WTC11 (cell line): ENCODE measurements around the gene HPS1. TPM values are rescaled to one million over a fixed set of nuclear protein-coding genes. Genes with fewer than 3 reads are reported as not detected.

Experiments
- ATAC-seq: fragments of 200-7000 bp; cut with Tn5 transposase; 2 replicates; pipeline ENCODE4 v1.10.0; 2021; ENCODE audit warnings: mild to moderate bottlenecking, moderate library complexity
- CTCF ChIA-PET: fragments of 300-600 bp; sonication (Branson Sonifier 250); formaldehyde crosslinking; loops from one replicate; lab custom pipeline; 2021; ENCODE audit warnings: antibody characterized with exemption; lab: Charles Lee
- POLR2A ChIA-PET: fragments of 350-600 bp; sonication (Branson Sonifier 250); formaldehyde crosslinking; loops from one replicate; lab custom pipeline; 2021; ENCODE audit warnings: antibody characterized with exemption; lab: Charles Lee
- DNase-seq: peaks from one replicate; pipeline ENCODE4 v3.0.0; 2021; ENCODE audit warnings: low spot score
- H3K27ac Mint-ChIP-seq: 2 replicates; pipeline ENCODE4 v1.8.0; 2021; ENCODE audit warnings: mixed read lengths
- H3K27me3 Mint-ChIP-seq: 2 replicates; pipeline ENCODE4 v1.8.0; 2021; ENCODE audit warnings: low read depth, mild to moderate bottlenecking, moderate library complexity, mixed read lengths
- H3K36me3 Mint-ChIP-seq: 2 replicates; pipeline ENCODE4 v1.8.0; 2021; ENCODE audit warnings: mixed read lengths
- H3K4me1 Mint-ChIP-seq: 2 replicates; pipeline ENCODE4 v1.8.0; 2022; ENCODE audit warnings: mixed read lengths
- H3K4me3 Mint-ChIP-seq: 2 replicates; pipeline ENCODE4 v1.8.0; 2021; ENCODE audit warnings: mild to moderate bottlenecking, moderate library complexity, mixed read lengths
- H3K9me3 Mint-ChIP-seq: 2 replicates; pipeline ENCODE4 v1.8.0; 2021; ENCODE audit warnings: mixed read lengths
- FOXJ3 ChIP-seq: sonication (generic); formaldehyde crosslinking; IDR thresholded peaks from 2 replicates; pipeline ENCODE4 v1.9.0; 2021; ENCODE audit warnings: missing genetic modification reagents, mild to moderate bottlenecking, borderline replicate concordance
- NFYB ChIP-seq: sonication (generic); formaldehyde crosslinking; conservative IDR thresholded peaks from 2 replicates; pipeline ENCODE4 v1.8.0; 2022; ENCODE audit warnings: low read depth, missing genetic modification reagents
- NR2C2 ChIP-seq: sonication (generic); formaldehyde crosslinking; IDR thresholded peaks from 2 replicates; pipeline ENCODE4 v1.8.0; 2022; ENCODE audit warnings: mild to moderate bottlenecking, missing genetic modification reagents
- RORB ChIP-seq: fragments of 250-450 bp; sonication (Bioruptor Pico); IDR thresholded peaks from 2 replicates; pipeline ENCODE4 v1.9.0; 2021; ENCODE audit warnings: mild to moderate bottlenecking
- ZBTB21 ChIP-seq: sonication (generic); formaldehyde crosslinking; IDR thresholded peaks from 2 replicates; pipeline ENCODE4 v1.8.1; 2023; ENCODE audit warnings: mild to moderate bottlenecking, missing genetic modification reagents, borderline replicate concordance
- total RNA-seq: library from RNA; stranded (reverse); gene quantifications from 3 replicates; pipeline ENCODE4 v1.2.3, GENCODE V29; 2021
- TF ChIP-seq, protein P1 (sequence below): sonication (generic); formaldehyde crosslinking; IDR thresholded peaks from 2 replicates; pipeline ENCODE4 v1.8.1; 2023; ENCODE audit warnings: mild to moderate bottlenecking, moderate library complexity, missing genetic modification reagents
- TF ChIP-seq, protein P2 (sequence below): sonication (generic); formaldehyde crosslinking; IDR thresholded peaks from 2 replicates; pipeline ENCODE4 v1.8.0; 2023; ENCODE audit warnings: missing genetic modification reagents, mild to moderate bottlenecking, borderline replicate concordance
- TF ChIP-seq, protein P3 (sequence below): sonication (generic); formaldehyde crosslinking; conservative IDR thresholded peaks from 2 replicates; pipeline ENCODE4 v1.8.1; 2022; ENCODE audit warnings: mild to moderate bottlenecking, missing genetic modification reagents
- TF ChIP-seq, protein P4 (sequence below): fragments of 250-450 bp; sonication (Bioruptor Pico); IDR thresholded peaks from 2 replicates; pipeline ENCODE4 v1.9.0; 2021; ENCODE audit warnings: mild to moderate bottlenecking, borderline replicate concordance
- TF ChIP-seq, protein P5 (sequence below): fragments of 250-450 bp; sonication (Bioruptor Pico); IDR thresholded peaks from 2 replicates; pipeline ENCODE4 v1.9.0; 2021; ENCODE audit warnings: moderate library complexity, mild to moderate bottlenecking, inconsistent platforms, borderline replicate concordance
- TF ChIP-seq, protein P6 (sequence below): sonication (generic); formaldehyde crosslinking; conservative IDR thresholded peaks from 2 replicates; pipeline ENCODE4 v1.8.1; 2023; ENCODE audit warnings: mild to moderate bottlenecking, low read depth, missing genetic modification reagents, moderate library complexity
- TF ChIP-seq, protein P7 (sequence below): sonication (generic); formaldehyde crosslinking; IDR thresholded peaks from 2 replicates; pipeline ENCODE4 v1.8.0; 2022; ENCODE audit warnings: missing genetic modification reagents
- TF ChIP-seq, protein P8 (sequence below): fragments of 250-450 bp; sonication (Bioruptor Pico); IDR thresholded peaks from 2 replicates; pipeline ENCODE4 v1.9.0; 2021; ENCODE audit warnings: mild to moderate bottlenecking
- TF ChIP-seq, protein P9 (sequence below): sonication (generic); formaldehyde crosslinking; IDR thresholded peaks from 2 replicates; pipeline ENCODE4 v1.8.0; 2022; ENCODE audit warnings: mild to moderate bottlenecking, missing genetic modification reagents

Gene HPS1
- total RNA-seq, 1 experiment from 2014 or later: 49.3 TPM

DNA sequence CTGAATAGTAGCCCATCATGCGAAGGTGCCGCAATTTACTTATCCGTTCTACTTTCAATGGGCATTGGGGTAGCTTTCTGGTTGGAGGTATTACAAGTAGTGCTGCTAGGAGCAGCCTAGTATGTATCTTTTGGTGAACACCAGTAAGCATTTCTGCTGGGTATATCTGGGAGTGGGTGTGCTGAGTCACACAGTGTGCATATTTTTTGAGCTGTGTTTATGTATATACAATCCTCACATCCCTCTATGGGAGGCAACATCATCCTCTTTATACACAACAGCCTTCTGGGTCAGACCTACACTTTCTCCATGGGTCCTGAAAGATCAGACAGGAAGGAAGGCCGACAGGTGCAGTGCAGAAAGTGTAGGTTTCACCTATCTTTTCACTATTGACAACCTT, 68.0 kb downstream of the HPS1 start:
- ChIA-PET CTCF (no interaction called here), POLR2A (no interaction called here)
- peaks cover 12% of the 10 kb centered on the region for H3K36me3 Mint-ChIP-seq
- ATAC-seq (no peak), DNase-seq (no peak)
- no peak overlapping the region for H3K4me3 Mint-ChIP-seq
- peaks cover 20% of the 10 kb centered on the region for H3K9me3 Mint-ChIP-seq
- H3K27me3 Mint-ChIP-seq: no peaks in the 10 kb centered on the region
- TF ChIP-seq, protein P1, sequence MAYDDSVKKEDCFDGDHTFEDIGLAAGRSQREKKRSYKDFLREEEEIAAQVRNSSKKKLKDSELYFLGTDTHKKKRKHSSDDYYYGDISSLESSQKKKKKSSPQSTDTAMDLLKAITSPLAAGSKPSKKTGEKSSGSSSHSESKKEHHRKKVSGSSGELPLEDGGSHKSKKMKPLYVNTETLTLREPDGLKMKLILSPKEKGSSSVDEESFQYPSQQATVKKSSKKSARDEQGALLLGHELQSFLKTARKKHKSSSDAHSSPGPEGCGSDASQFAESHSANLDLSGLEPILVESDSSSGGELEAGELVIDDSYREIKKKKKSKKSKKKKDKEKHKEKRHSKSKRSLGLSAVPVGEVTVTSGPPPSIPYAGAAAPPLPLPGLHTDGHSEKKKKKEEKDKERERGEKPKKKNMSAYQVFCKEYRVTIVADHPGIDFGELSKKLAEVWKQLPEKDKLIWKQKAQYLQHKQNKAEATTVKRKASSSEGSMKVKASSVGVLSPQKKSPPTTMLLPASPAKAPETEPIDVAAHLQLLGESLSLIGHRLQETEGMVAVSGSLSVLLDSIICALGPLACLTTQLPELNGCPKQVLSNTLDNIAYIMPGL (CRISPR knock-in tag): no peak
- TF ChIP-seq, protein P2, sequence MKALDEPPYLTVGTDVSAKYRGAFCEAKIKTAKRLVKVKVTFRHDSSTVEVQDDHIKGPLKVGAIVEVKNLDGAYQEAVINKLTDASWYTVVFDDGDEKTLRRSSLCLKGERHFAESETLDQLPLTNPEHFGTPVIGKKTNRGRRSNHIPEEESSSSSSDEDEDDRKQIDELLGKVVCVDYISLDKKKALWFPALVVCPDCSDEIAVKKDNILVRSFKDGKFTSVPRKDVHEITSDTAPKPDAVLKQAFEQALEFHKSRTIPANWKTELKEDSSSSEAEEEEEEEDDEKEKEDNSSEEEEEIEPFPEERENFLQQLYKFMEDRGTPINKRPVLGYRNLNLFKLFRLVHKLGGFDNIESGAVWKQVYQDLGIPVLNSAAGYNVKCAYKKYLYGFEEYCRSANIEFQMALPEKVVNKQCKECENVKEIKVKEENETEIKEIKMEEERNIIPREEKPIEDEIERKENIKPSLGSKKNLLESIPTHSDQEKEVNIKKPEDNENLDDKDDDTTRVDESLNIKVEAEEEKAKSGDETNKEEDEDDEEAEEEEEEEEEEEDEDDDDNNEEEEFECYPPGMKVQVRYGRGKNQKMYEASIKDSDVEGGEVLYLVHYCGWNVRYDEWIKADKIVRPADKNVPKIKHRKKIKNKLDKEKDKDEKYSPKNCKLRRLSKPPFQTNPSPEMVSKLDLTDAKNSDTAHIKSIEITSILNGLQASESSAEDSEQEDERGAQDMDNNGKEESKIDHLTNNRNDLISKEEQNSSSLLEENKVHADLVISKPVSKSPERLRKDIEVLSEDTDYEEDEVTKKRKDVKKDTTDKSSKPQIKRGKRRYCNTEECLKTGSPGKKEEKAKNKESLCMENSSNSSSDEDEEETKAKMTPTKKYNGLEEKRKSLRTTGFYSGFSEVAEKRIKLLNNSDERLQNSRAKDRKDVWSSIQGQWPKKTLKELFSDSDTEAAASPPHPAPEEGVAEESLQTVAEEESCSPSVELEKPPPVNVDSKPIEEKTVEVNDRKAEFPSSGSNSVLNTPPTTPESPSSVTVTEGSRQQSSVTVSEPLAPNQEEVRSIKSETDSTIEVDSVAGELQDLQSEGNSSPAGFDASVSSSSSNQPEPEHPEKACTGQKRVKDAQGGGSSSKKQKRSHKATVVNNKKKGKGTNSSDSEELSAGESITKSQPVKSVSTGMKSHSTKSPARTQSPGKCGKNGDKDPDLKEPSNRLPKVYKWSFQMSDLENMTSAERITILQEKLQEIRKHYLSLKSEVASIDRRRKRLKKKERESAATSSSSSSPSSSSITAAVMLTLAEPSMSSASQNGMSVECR (CRISPR knock-in tag): no peak
- no peak for TF ChIP-seq NFYB
- no peak for TF ChIP-seq RORB
- TF ChIP-seq ZBTB21 (CRISPR knock-in tag): no peak
- TF ChIP-seq NR2C2 (CRISPR knock-in tag): no peak
- TF ChIP-seq, protein P3, sequence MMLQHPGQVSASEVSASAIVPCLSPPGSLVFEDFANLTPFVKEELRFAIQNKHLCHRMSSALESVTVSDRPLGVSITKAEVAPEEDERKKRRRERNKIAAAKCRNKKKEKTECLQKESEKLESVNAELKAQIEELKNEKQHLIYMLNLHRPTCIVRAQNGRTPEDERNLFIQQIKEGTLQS (CRISPR knock-in tag): no peak
- TF ChIP-seq, protein P4, sequence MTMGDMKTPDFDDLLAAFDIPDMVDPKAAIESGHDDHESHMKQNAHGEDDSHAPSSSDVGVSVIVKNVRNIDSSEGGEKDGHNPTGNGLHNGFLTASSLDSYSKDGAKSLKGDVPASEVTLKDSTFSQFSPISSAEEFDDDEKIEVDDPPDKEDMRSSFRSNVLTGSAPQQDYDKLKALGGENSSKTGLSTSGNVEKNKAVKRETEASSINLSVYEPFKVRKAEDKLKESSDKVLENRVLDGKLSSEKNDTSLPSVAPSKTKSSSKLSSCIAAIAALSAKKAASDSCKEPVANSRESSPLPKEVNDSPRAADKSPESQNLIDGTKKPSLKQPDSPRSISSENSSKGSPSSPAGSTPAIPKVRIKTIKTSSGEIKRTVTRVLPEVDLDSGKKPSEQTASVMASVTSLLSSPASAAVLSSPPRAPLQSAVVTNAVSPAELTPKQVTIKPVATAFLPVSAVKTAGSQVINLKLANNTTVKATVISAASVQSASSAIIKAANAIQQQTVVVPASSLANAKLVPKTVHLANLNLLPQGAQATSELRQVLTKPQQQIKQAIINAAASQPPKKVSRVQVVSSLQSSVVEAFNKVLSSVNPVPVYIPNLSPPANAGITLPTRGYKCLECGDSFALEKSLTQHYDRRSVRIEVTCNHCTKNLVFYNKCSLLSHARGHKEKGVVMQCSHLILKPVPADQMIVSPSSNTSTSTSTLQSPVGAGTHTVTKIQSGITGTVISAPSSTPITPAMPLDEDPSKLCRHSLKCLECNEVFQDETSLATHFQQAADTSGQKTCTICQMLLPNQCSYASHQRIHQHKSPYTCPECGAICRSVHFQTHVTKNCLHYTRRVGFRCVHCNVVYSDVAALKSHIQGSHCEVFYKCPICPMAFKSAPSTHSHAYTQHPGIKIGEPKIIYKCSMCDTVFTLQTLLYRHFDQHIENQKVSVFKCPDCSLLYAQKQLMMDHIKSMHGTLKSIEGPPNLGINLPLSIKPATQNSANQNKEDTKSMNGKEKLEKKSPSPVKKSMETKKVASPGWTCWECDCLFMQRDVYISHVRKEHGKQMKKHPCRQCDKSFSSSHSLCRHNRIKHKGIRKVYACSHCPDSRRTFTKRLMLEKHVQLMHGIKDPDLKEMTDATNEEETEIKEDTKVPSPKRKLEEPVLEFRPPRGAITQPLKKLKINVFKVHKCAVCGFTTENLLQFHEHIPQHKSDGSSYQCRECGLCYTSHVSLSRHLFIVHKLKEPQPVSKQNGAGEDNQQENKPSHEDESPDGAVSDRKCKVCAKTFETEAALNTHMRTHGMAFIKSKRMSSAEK (CRISPR knock-in tag): no peak
- no peak for TF ChIP-seq FOXJ3 (CRISPR knock-in tag)
- TF ChIP-seq, protein P5, sequence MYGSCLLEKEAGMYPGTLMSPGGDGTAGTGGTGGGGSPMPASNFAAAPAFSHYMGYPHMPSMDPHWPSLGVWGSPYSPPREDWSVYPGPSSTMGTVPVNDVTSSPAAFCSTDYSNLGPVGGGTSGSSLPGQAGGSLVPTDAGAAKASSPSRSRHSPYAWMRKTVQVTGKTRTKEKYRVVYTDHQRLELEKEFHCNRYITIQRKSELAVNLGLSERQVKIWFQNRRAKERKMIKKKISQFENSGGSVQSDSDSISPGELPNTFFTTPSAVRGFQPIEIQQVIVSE (CRISPR knock-in tag): no peak
- TF ChIP-seq, protein P6, sequence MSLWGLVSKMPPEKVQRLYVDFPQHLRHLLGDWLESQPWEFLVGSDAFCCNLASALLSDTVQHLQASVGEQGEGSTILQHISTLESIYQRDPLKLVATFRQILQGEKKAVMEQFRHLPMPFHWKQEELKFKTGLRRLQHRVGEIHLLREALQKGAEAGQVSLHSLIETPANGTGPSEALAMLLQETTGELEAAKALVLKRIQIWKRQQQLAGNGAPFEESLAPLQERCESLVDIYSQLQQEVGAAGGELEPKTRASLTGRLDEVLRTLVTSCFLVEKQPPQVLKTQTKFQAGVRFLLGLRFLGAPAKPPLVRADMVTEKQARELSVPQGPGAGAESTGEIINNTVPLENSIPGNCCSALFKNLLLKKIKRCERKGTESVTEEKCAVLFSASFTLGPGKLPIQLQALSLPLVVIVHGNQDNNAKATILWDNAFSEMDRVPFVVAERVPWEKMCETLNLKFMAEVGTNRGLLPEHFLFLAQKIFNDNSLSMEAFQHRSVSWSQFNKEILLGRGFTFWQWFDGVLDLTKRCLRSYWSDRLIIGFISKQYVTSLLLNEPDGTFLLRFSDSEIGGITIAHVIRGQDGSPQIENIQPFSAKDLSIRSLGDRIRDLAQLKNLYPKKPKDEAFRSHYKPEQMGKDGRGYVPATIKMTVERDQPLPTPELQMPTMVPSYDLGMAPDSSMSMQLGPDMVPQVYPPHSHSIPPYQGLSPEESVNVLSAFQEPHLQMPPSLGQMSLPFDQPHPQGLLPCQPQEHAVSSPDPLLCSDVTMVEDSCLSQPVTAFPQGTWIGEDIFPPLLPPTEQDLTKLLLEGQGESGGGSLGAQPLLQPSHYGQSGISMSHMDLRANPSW: no peak
- TF ChIP-seq, protein P7, sequence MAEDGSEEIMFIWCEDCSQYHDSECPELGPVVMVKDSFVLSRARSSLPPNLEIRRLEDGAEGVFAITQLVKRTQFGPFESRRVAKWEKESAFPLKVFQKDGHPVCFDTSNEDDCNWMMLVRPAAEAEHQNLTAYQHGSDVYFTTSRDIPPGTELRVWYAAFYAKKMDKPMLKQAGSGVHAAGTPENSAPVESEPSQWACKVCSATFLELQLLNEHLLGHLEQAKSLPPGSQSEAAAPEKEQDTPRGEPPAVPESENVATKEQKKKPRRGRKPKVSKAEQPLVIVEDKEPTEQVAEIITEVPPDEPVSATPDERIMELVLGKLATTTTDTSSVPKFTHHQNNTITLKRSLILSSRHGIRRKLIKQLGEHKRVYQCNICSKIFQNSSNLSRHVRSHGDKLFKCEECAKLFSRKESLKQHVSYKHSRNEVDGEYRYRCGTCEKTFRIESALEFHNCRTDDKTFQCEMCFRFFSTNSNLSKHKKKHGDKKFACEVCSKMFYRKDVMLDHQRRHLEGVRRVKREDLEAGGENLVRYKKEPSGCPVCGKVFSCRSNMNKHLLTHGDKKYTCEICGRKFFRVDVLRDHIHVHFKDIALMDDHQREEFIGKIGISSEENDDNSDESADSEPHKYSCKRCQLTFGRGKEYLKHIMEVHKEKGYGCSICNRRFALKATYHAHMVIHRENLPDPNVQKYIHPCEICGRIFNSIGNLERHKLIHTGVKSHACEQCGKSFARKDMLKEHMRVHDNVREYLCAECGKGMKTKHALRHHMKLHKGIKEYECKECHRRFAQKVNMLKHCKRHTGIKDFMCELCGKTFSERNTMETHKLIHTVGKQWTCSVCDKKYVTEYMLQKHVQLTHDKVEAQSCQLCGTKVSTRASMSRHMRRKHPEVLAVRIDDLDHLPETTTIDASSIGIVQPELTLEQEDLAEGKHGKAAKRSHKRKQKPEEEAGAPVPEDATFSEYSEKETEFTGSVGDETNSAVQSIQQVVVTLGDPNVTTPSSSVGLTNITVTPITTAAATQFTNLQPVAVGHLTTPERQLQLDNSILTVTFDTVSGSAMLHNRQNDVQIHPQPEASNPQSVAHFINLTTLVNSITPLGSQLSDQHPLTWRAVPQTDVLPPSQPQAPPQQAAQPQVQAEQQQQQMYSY (CRISPR knock-in tag): no peak
- TF ChIP-seq, protein P8, sequence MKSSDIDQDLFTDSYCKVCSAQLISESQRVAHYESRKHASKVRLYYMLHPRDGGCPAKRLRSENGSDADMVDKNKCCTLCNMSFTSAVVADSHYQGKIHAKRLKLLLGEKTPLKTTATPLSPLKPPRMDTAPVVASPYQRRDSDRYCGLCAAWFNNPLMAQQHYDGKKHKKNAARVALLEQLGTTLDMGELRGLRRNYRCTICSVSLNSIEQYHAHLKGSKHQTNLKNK: no peak
- TF ChIP-seq, protein P9, sequence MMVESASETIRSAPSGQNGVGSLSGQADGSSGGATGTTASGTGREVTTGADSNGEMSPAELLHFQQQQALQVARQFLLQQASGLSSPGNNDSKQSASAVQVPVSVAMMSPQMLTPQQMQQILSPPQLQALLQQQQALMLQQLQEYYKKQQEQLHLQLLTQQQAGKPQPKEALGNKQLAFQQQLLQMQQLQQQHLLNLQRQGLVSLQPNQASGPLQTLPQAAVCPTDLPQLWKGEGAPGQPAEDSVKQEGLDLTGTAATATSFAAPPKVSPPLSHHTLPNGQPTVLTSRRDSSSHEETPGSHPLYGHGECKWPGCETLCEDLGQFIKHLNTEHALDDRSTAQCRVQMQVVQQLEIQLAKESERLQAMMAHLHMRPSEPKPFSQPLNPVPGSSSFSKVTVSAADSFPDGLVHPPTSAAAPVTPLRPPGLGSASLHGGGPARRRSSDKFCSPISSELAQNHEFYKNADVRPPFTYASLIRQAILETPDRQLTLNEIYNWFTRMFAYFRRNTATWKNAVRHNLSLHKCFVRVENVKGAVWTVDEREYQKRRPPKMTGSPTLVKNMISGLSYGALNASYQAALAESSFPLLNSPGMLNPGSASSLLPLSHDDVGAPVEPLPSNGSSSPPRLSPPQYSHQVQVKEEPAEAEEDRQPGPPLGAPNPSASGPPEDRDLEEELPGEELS (CRISPR knock-in tag): no peak
- peaks cover 21% of the 10 kb centered on the region for H3K4me1 Mint-ChIP-seq
- no peak overlapping the region for H3K27ac Mint-ChIP-seq
